ENCODE results near the gene TMC3.

TMC3 gene

DNA sequence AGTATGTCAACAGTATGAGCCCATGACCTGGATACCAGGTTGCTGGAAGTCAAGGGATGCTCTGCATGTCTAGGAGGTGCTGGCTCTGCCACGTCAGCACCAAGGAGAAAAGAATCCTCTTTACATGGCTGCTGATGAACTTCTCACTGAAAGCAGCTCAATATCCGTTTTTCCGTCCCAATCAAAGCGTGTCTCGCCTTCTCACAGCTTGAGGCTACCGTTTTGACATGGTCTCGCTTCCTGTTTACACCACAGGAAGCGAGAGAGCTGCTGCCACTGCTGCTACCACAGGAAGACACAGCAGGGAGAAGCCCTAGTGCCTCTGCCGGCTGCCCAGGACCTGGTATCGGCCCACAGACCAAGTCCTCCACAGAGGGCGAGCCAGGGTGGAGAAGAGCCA, 77.3 kb downstream of the TMC3 start:
- ChIA-PET CTCF (interaction anchor here (0.8 to 3.3 kb wide), 5 partner anchors 18 to 193 kb away, joined by 3 to 15 read pairs (median 3); no protein-coding TSS in a partner anchor), POLR2A (no interaction called here)
- no peak for DNase-seq (ENCODE audit: low read depth, low spot score)
- TF ChIP-seq, protein P1, sequence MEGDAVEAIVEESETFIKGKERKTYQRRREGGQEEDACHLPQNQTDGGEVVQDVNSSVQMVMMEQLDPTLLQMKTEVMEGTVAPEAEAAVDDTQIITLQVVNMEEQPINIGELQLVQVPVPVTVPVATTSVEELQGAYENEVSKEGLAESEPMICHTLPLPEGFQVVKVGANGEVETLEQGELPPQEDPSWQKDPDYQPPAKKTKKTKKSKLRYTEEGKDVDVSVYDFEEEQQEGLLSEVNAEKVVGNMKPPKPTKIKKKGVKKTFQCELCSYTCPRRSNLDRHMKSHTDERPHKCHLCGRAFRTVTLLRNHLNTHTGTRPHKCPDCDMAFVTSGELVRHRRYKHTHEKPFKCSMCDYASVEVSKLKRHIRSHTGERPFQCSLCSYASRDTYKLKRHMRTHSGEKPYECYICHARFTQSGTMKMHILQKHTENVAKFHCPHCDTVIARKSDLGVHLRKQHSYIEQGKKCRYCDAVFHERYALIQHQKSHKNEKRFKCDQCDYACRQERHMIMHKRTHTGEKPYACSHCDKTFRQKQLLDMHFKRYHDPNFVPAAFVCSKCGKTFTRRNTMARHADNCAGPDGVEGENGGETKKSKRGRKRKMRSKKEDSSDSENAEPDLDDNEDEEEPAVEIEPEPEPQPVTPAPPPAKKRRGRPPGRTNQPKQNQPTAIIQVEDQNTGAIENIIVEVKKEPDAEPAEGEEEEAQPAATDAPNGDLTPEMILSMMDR (IDR thresholded peaks at IDR 0.05; ENCODE audit: insufficient read depth, low read length, missing control alignments), result no peak
- no peak overlapping the region for H3K4me3 ChIP-seq (ENCODE audit: low read depth, low read length)

DNA sequence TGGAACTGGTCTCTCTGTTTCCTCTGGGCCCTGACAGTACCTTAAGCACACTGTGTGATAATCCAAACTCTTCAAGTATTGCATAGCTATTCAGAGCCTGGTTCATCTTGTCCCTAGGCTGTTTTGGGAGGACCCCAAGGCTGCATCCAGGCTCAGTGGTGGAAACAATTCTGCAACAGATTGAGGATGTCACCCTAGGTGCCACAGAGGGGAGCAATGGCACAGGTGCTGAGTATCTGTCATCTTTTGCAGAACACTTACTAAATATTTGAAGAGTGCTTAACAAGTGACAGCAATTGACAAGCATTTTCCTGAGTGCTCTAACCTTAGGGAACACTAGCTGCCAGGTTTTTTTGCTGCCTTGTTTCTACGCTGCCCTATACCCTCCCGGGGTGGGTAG, 77.8 kb downstream of the TMC3 start:
- POLR2A ChIA-PET, result no interaction called here
- TF ChIP-seq, protein P1 (IDR thresholded peaks at IDR 0.05; ENCODE audit: insufficient read depth, low read length, missing control alignments), result no peak
- H3K4me3 ChIP-seq (ENCODE audit: low read depth, low read length), result no peak overlapping the region
- DNase-seq (ENCODE audit: low read depth, low spot score), result no peak
- CTCF ChIA-PET, result interaction anchor here (0.9 to 3.3 kb wide), 3 partner anchors 18 to 193 kb away, joined by 3 to 15 read pairs (median 4); no protein-coding TSS in a partner anchor

DNA sequence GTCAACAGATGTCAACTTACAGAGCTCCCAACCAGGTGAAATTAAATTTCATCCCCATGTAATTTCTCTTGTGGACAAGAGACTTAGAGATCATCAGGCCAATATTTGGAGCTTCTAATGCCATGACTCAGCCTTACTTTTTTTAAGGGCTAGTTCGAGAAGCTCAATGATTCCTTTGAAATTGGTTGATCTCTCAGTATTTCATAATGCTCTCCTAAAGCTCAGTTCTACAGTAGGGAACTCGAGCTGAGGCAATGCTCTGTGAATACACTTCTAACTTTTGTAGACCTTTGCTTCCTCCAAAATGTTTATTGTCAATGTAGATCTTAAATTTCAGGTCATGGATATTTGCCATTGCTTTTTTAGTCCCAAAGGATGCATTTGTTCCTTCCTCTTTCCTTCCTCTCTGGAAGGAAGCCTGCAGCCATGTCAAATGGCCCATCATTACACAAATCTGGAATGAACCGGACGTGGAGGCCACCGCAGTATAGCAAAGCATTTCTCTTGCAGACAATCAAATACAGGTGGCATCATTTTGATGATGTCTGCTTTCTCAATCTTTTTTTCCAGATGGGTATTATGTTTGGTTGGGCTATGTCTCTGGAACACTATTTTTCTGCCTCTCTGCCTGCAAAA, 78.4 kb downstream of the TMC3 start:
- no peak for DNase-seq (ENCODE audit: low read depth, low spot score)
- TF ChIP-seq, protein P1 (IDR thresholded peaks at IDR 0.05; ENCODE audit: insufficient read depth, low read length, missing control alignments), result no peak
- CTCF ChIA-PET, result interaction anchor here (0.7 to 3.3 kb wide), 3 partner anchors 17 to 30 kb away, joined by 4 to 15 read pairs (median 4); no protein-coding TSS in a partner anchor
- H3K4me3 ChIP-seq (ENCODE audit: low read depth, low read length), result no peak overlapping the region
- POLR2A ChIA-PET, result no interaction called here

DNA sequence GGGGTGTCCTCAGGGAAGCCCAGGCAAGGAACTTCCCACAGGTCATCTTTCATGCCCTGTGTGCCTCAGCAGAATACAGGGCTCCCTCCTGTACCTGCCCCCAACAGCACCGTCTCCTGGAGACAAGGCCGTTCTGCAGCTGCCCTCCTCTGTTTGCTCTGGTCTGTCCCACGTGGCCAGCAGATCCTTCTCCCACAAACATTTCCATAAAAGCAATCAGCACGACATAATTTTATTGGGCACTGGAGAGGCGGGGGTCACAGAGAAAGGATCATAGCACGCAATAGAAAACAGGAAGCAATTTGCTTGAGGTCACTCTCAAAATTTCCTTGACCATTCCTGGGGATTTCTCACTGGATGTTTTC, 79.5 kb downstream of the TMC3 start:
- TF ChIP-seq, protein P1 (IDR thresholded peaks at IDR 0.05; ENCODE audit: insufficient read depth, low read length, missing control alignments), result no peak
- DNase-seq (ENCODE audit: low read depth, low spot score), result no peak
- H3K4me3 ChIP-seq (ENCODE audit: low read depth, low read length), result no peak overlapping the region
- ChIA-PET POLR2A (no interaction called here), CTCF (interaction anchor here (1.3 to 3.3 kb wide), 3 partner anchors 14 to 28 kb away, joined by 3 to 15 read pairs (median 3); no protein-coding TSS in a partner anchor)

DNA sequence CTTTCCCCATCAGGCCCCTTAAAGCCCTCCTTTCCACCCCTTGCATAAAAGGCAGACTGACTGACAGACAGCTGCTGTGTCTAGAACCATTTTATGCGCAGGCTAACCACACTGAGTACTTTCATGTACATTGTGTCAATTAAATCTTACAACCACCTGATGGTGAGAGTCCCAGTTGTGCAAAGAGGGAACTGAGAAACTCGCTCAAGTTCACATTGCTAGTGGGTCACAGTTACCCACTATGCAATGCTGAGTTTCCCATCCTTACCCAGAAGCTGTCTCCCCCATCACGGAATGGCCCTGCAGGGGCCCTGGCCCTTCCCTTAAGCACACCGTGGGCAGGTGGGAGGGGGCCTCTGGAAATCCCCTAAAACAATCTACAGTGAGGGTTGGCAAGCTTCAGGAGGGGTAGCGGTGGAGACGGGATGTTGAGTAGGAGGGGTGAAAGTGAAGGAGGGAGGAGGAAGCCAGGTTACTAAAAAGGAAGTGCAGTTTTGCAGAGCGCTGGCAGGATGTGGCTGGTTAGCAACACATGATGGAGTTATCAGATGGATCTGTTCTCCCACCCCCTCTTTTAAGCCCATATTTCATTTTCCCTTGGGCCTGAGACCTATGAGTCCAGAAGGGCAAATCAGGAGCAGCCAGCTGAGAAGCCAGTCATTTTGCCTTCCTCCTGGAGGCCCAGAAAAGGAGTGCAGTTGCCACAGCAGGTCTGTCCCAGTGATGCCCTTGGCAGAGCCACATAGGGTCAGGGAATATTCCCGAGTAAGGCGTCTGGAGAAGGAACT, 80.1 kb downstream of the TMC3 start:
- ChIA-PET CTCF (interaction anchor here (0.8 to 1.5 kb wide), 3 partner anchors 13 to 28 kb away, joined by 3 to 4 read pairs (median 3); no protein-coding TSS in a partner anchor), POLR2A (no interaction called here)
- DNase-seq (ENCODE audit: low read depth, low spot score), result no peak
- TF ChIP-seq, protein P1 (IDR thresholded peaks at IDR 0.05; ENCODE audit: insufficient read depth, low read length, missing control alignments), result no peak
- H3K4me3 ChIP-seq (ENCODE audit: low read depth, low read length), result no peak overlapping the region

DNA sequence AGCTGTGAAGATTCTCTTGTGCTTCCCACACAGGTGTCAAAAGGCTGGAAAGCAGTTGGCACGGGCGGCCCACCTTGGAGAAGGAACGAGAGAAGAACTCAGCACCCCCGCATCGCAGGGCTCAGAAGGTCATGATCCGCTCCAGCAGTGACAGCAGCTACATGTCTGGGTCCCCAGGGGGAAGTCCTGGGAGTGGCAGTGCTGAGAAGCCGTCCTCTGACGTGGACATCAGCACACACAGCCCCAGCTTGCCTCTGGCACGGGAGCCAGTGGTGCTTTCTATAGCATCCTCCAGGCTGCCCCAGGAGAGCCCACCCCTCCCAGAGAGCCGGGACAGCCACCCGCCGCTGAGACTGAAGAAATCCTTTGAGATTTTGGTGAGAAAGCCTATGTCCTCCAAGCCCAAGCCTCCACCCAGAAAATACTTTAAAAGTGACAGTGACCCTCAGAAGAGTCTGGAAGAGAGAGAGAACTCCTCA, 81.5 kb downstream of the TMC3 start:
- DNase-seq (ENCODE audit: low read depth, low spot score), result no peak
- ChIA-PET CTCF (interaction anchor here (1.3 to 3.5 kb wide), 3 partner anchors 15 to 26 kb away, joined by 3 to 22 read pairs (median 8); no protein-coding TSS in a partner anchor), POLR2A (no interaction called here)
- TF ChIP-seq, protein P1 (IDR thresholded peaks at IDR 0.05; ENCODE audit: insufficient read depth, low read length, missing control alignments), result no peak
- H3K4me3 ChIP-seq (ENCODE audit: low read depth, low read length), result no peak overlapping the region
